HUES48 (cell line): ENCODE results near the gene RTF1.
"Not testable (repeated sequence)": the region's sequence is repeated elsewhere in the genome, so short reads cannot be mapped to it uniquely, and the experiment has no call there.

Experiments
- H3K27ac ChIP-seq: one replicate; pipeline ENCODE4 v1.7.0; 2013; ENCODE audit warnings: low read depth, low read length, inconsistent platforms
- H3K27me3 ChIP-seq: 2 replicates; pipeline ENCODE4 v1.6.1; 2013; ENCODE audit warnings: mild to moderate bottlenecking, low read length; ENCODE audit not compliant: control insufficient read depth, insufficient read depth
- H3K36me3 ChIP-seq: 2 replicates; pipeline ENCODE4 v1.6.1; 2013; ENCODE audit warnings: low read length; ENCODE audit not compliant: control insufficient read depth, insufficient read depth
- H3K4me1 ChIP-seq: 2 replicates; pipeline ENCODE4 v1.6.1; 2013; ENCODE audit warnings: mild to moderate bottlenecking, low read length; ENCODE audit not compliant: control insufficient read depth, insufficient read depth
- H3K4me3 ChIP-seq: 2 replicates; pipeline ENCODE4 v1.5.1; 2013; ENCODE audit warnings: mild to moderate bottlenecking, low read depth, low read length
- H3K9ac ChIP-seq: 2 replicates; pipeline ENCODE4 v1.6.1; 2013; ENCODE audit warnings: mild to moderate bottlenecking, low read depth, low read length, moderate library complexity
- H3K9me3 ChIP-seq: 2 replicates; pipeline ENCODE4 v1.6.1; 2013; ENCODE audit warnings: low read length; ENCODE audit not compliant: control insufficient read depth, insufficient read depth

The RTF1 gene

DNA sequence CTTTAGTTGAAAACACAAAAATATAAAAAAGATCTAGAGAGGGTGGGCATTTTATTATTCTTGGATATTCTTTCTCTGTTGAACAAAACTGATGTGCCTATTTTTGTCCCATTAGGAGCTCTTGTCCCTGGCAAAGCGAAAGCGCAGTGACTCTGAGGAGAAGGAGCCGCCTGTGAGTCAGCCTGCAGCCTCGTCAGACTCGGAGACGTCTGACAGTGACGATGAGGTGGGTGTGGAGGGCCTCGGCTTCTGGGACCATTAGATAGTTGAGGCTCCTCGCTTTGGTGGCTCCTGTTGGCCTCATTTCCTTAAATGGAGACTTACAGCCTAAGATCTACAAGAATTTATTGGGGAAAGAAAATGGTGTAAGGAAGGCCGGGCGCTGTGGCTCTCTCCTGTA lies 21.3 kb downstream of the RTF1 start:
- Histone ChIP-seq H3K36me3 (peaks cover 49% of the 10 kb centered on the region), H3K9ac (no peak overlapping the region), H3K9me3 (no peaks in the 10 kb centered on the region), H3K4me3 (no peak overlapping the region), H3K4me1 (no peaks in the 10 kb centered on the region), H3K27me3 (no peaks in the 10 kb centered on the region), H3K27ac (no peak overlapping the region)

GRCh38 chr15:41438745-41439144 lies 21.9 kb downstream of the RTF1 start:
- not testable (repeated sequence) for H3K9me3 ChIP-seq, H3K4me3 ChIP-seq, H3K9ac ChIP-seq, H3K27me3 ChIP-seq, H3K27ac ChIP-seq, H3K4me1 ChIP-seq
- peaks cover 49% of the 10 kb centered on the region for H3K36me3 ChIP-seq

DNA sequence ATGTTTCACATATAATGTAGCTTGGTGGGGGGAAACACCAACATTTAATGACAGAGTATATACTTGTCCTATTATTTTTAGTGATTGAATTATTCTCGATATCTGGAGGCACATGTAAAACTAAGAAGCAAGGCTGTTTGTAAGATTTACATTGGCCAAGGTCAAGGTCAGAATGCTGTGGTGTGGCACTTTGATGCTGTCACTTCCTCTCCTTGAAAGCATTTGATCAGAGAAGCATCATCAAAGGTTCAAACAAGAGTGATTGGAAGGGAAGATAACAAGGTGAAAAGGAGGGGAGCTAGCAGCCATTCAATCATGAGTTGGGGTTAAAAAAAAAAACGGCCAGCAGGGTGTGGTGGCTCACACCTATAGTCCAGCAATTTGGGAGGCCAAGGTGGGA lies 26.4 kb downstream of the RTF1 start:
- Histone ChIP-seq H3K9ac (no peak overlapping the region), H3K4me1 (no peaks in the 10 kb centered on the region), H3K27ac (no peak overlapping the region), H3K36me3 (peaks cover 46% of the 10 kb centered on the region), H3K27me3 (no peaks in the 10 kb centered on the region), H3K4me3 (no peak overlapping the region), H3K9me3 (no peaks in the 10 kb centered on the region)

DNA sequence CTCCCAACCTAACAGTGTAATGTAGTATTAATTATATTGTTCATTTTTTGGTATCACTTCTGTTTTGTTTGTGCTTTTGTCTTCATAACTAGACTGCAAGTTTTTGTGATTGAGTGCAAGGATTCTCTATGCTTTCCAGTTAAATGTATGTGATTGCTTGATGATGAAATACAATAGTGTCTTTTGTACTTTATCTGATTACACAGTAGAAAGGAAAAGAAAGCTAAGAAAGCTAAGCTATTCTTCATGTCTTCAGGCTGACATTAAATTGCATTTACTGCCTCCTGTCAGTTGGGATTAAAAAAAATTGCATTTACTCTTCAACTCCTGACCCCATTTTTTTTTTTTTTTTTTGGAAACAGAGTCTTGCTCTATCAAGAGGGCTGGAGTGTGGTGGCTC lies 28.5 kb downstream of the RTF1 start:
- Histone ChIP-seq H3K9me3 (no peaks in the 10 kb centered on the region), H3K36me3 (peaks cover 33% of the 10 kb centered on the region), H3K4me3 (no peak overlapping the region), H3K9ac (no peak overlapping the region), H3K4me1 (no peaks in the 10 kb centered on the region), H3K27me3 (no peaks in the 10 kb centered on the region), H3K27ac (no peak overlapping the region)

GRCh38 chr15:41462084-41462795 lies 45.3 kb downstream of the RTF1 start:
- H3K27me3 ChIP-seq: no peaks in the 10 kb centered on the region
- no peak overlapping the region for H3K4me3 ChIP-seq
- no peak overlapping the region for H3K27ac ChIP-seq
- no peak overlapping the region for H3K9ac ChIP-seq
- H3K36me3 ChIP-seq: peaks cover 68% of the 10 kb centered on the region
- no peaks in the 10 kb centered on the region for H3K9me3 ChIP-seq
- H3K4me1 ChIP-seq: no peaks in the 10 kb centered on the region

DNA sequence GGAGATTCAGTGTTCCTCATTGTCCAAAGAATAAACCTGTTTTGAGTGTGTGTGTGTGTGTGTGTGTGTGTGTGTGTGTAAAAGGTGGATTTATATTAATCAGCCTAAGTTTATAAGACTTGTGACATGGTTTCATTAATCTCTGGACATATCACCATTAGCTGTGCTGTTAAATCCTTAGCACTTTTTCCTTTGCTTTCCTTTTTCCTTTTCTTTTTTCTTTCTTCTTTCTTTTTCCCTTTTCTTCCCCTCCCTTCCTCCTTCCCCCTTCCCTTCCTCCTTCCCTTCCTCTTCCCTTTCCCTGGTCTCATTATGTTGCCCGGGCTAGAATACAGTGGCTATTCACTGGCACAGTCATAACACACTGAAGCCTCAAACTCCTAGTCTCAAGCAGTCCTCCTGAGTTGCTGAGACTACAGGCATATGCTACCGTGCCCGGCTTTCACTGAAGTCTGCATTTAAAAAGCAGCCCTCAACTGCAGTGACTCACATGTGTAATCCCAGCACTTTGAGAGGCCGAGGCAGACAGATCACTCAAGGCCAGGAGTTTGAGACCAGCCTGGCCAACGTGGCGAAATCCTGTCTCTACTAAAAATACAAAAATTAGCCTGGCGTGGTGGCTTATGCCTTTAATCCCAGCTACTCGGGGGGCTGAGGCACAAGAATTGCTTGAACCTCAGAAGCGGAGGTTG lies 48.1 kb downstream of the RTF1 start:
- H3K9ac ChIP-seq: no peak overlapping the region
- H3K4me3 ChIP-seq: no peak overlapping the region
- peaks cover 69% of the 10 kb centered on the region for H3K36me3 ChIP-seq
- no peaks in the 10 kb centered on the region for H3K27me3 ChIP-seq
- no peaks in the 10 kb centered on the region for H3K4me1 ChIP-seq
- no peaks in the 10 kb centered on the region for H3K9me3 ChIP-seq
- no peak overlapping the region for H3K27ac ChIP-seq

- Histone ChIP-seq H3K4me3 (no peak overlapping the region), H3K4me1 (no peaks in the 10 kb centered on the region), H3K9ac (no peak overlapping the region), H3K36me3 (peaks cover 76% of the 10 kb centered on the region), H3K9me3 (no peaks in the 10 kb centered on the region), H3K27me3 (no peaks in the 10 kb centered on the region), H3K27ac (no peak overlapping the region)
Observed at GRCh38 chr15:41465822-41466421, 49.0 kb downstream of the RTF1 start.

GRCh38 chr15:41466711-41467110 lies 49.8 kb downstream of the RTF1 start:
- Histone ChIP-seq H3K4me1 (no peaks in the 10 kb centered on the region), H3K9me3 (no peaks in the 10 kb centered on the region), H3K36me3 (peaks cover 83% of the 10 kb centered on the region), H3K4me3 (no peak overlapping the region), H3K27me3 (no peaks in the 10 kb centered on the region), H3K27ac (no peak overlapping the region), H3K9ac (no peak overlapping the region)

DNA sequence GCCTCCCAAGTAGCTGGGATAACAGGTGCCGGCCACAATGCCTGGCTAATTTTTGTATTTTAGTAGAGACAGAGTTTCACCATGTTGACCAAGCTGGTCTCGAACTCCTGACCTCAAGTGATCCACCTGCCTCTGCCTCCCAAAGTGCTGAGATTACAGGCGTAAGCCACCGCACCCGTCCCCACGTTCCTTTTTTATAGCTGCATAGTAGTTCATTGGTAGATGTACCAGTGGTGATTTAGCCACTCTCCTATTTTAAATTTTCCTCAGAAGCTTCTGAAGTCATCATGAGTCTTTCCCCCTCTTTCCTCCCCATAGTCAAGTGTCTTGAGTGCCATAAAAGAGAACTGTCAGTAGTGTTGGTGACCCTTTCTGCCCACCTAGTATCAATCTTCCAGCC lies 52.7 kb downstream of the RTF1 start:
- peaks cover 76% of the 10 kb centered on the region for H3K36me3 ChIP-seq
- H3K27ac ChIP-seq, H3K4me3 ChIP-seq, H3K9ac ChIP-seq, H3K4me1 ChIP-seq, H3K9me3 ChIP-seq, H3K27me3 ChIP-seq: not testable (repeated sequence)

DNA sequence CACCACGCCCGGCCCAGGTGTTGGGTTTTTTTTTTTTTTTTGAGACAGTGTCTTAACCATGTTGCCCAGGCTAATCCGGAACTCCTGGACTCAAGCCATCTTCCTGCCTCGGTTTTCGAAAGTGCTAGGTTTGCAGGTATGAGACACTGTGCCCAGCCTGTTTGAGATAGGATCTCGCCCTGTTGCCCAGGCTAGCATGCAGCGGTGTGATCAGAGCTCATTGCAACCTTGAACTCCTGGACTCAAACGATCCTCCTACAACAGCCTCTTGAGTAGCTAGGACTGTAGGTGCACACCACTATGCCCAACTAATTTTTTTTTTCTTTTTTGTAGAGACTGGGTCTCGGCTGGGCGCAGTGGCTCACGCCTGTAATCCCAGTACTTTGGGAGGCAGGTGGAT lies 56.5 kb downstream of the RTF1 start:
- Histone ChIP-seq H3K9ac (no peak overlapping the region), H3K36me3 (peaks cover 80% of the 10 kb centered on the region), H3K27ac (no peak overlapping the region), H3K9me3 (no peaks in the 10 kb centered on the region), H3K27me3 (no peaks in the 10 kb centered on the region), H3K4me3 (no peak overlapping the region), H3K4me1 (no peaks in the 10 kb centered on the region)

DNA sequence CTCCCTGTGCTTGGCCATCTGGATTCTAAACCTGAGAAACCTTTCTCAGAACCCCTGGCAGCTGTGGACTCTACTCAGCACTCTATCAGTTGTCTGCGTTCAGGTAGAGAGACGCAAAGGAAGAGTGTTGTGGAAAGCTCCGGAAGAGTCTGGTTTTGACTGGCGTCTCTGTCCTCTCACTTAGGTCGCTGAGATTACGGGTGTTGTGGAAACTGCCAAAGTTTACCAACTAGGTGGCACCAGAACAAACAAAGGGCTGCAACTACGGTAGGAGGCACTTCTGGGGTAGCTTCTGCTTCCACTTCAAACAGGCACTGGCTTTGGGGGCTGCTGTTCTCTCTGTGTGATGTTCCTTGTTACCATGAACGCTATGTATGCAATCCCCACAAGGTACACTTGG lies 57.5 kb downstream of the RTF1 start:
- H3K9me3 ChIP-seq: no peaks in the 10 kb centered on the region
- H3K4me1 ChIP-seq: no peaks in the 10 kb centered on the region
- H3K9ac ChIP-seq: no peak overlapping the region
- no peak overlapping the region for H3K27ac ChIP-seq
- H3K4me3 ChIP-seq: no peak overlapping the region
- peaks cover 81% of the 10 kb centered on the region for H3K36me3 ChIP-seq
- no peaks in the 10 kb centered on the region for H3K27me3 ChIP-seq
